ENCODE results near the gene UNC5A.

Gene UNC5A

GRCh38 chr5:176796411-176796810 lies 13.9 kb upstream of the UNC5A start:
- Histone ChIP-seq H3K36me3 (ENCODE audit: control insufficient read depth in 2 of 2, insufficient read depth in 1 of 2, low read length in 2 of 2) (no peaks in the 10 kb centered on the region), H3K4me1 (ENCODE audit: control insufficient read depth, insufficient read depth, low read length) (no peaks in the 10 kb centered on the region), H3K9me3 (ENCODE audit: control insufficient read depth, insufficient read depth, low read depth, low read length) (no peaks in the 10 kb centered on the region), H3K4me3 (ENCODE audit: low read depth, low read length) (no peak overlapping the region), H3K27ac (ENCODE audit: extremely low read depth, low read depth, low read length) (no peak overlapping the region)
- ChIA-PET CTCF (interaction anchor here (1.0 kb wide), 1 partner anchor 16 kb away, joined by 3 read pairs; no protein-coding TSS in a partner anchor), POLR2A (no interaction called here)
- TF ChIP-seq ZNF16 (tag by site-specific recombination; IDR thresholded peaks at IDR 0.05; ENCODE audit: low read depth): no peak
- TF ChIP-seq ZNF792 (tag by site-specific recombination; IDR thresholded peaks at IDR 0.05): no peak
- TF ChIP-seq REPIN1 (tag by site-specific recombination; IDR thresholded peaks at IDR 0.05; ENCODE audit: low read depth): no peak
- no peak for TF ChIP-seq ZFP41 (tag by site-specific recombination; IDR thresholded peaks at IDR 0.05; ENCODE audit: borderline replicate concordance)
- TF ChIP-seq ZBTB26 (tag by site-specific recombination; optimal IDR thresholded peaks at IDR 0.05): no peak
- no peak for TF ChIP-seq ZNF843 (tag by site-specific recombination; IDR thresholded peaks at IDR 0.05)
- TF ChIP-seq KLF16 (tag by site-specific recombination; IDR thresholded peaks at IDR 0.05): no peak

- TF ChIP-seq SCRT2 (tag by site-specific recombination; IDR thresholded peaks at IDR 0.05) (peak; percentile 61), ZNF433 (tag by site-specific recombination; IDR thresholded peaks at IDR 0.05; ENCODE audit: low read depth) (no peak), ZSCAN4 (tag by site-specific recombination; IDR thresholded peaks at IDR 0.05) (no peak), MZF1 (tag by site-specific recombination; IDR thresholded peaks at IDR 0.05; ENCODE audit: borderline replicate concordance) (no peak), ZBTB48 (tag by site-specific recombination; IDR thresholded peaks at IDR 0.05) (no peak)
- H3K27ac ChIP-seq (ENCODE audit: extremely low read depth, low read depth, low read length): no peak overlapping the region
- ChIA-PET CTCF (interaction anchor here (1.0 kb wide), 1 partner anchor 16 kb away, joined by 3 read pairs; no protein-coding TSS in a partner anchor), POLR2A (no interaction called here)
- H3K4me3 ChIP-seq (ENCODE audit: low read depth, low read length): no peak overlapping the region
- no peaks in the 10 kb centered on the region for H3K36me3 ChIP-seq (ENCODE audit: control insufficient read depth in 2 of 2, insufficient read depth in 1 of 2, low read length in 2 of 2)
- H3K9me3 ChIP-seq (ENCODE audit: control insufficient read depth, insufficient read depth, low read depth, low read length): no peaks in the 10 kb centered on the region
- H3K4me1 ChIP-seq (ENCODE audit: control insufficient read depth, insufficient read depth, low read length): no peaks in the 10 kb centered on the region
Measured at GRCh38 chr5:176796970-176797369, 13.4 kb upstream of the UNC5A start.

GRCh38 chr5:176797456-176798050 lies 12.8 kb upstream of the UNC5A start:
- Histone ChIP-seq H3K36me3 (ENCODE audit: control insufficient read depth in 2 of 2, insufficient read depth in 1 of 2, low read length in 2 of 2) (no peaks in the 10 kb centered on the region), H3K9me3 (ENCODE audit: control insufficient read depth, insufficient read depth, low read depth, low read length) (no peaks in the 10 kb centered on the region), H3K4me3 (ENCODE audit: low read depth, low read length) (no peak overlapping the region), H3K27ac (ENCODE audit: extremely low read depth, low read depth, low read length) (no peak overlapping the region), H3K4me1 (ENCODE audit: control insufficient read depth, insufficient read depth, low read length) (no peaks in the 10 kb centered on the region)
- TF ChIP-seq CTCF (tag by site-specific recombination; IDR thresholded peaks at IDR 0.05) (no peak), ZFHX2 (tag by site-specific recombination; conservative IDR thresholded peaks at IDR 0.05) (peak; percentile 22; the same call in 1 of the 2 replicates)
- ChIA-PET CTCF (interaction anchor here (0.7 to 1.0 kb wide), 2 partner anchors 15 to 137 kb away, joined by 3 read pairs; no protein-coding TSS in a partner anchor), POLR2A (no interaction called here)
